ENCODE measurements around the gene DHX9. TPM values are rescaled to one million over a fixed set of nuclear protein-coding genes. Genes with fewer than 3 reads are reported as not detected.

Gene DHX9
- polyA plus RNA-seq, 1 donor (not counting 4 experiments of a cell fraction or from before 2014, with no cell fraction given) = 199 TPM

GRCh38 chr1:182889997-182890396, 50.9 kb downstream of the DHX9 start:
- no peaks in the 10 kb centered on the region for H3K4me1 ChIP-seq (ENCODE audit: control insufficient read depth, extremely low read depth, insufficient read depth, low read length)
- no peak overlapping the region for H3K27ac ChIP-seq (ENCODE audit: control insufficient read depth, insufficient read depth, low read length)
- no peak overlapping the region for H2AFZ ChIP-seq (ENCODE audit: control insufficient read depth, low read length)
- TF ChIP-seq CTCF (optimal IDR thresholded peaks at IDR 0.05 in 1 of 3, IDR thresholded peaks at IDR 0.05 in 1 of 3, conservative IDR thresholded peaks at IDR 0.05 in 1 of 3; ENCODE audit: extremely low read depth in 1 of 3, insufficient read depth in 2 of 3, low read length in 3 of 3) (no peak), EZH2 (IDR thresholded peaks at IDR 0.05; ENCODE audit: low read length) (no peak)
- no peak for DNase-seq (ENCODE audit: low read depth, low spot score)
- no peaks in the 10 kb centered on the region for H4K20me1 ChIP-seq (ENCODE audit: control insufficient read depth, extremely low read depth, insufficient read depth, low read length)
- H3K36me3 ChIP-seq (ENCODE audit: control insufficient read depth in 2 of 2, extremely low read depth in 1 of 2, insufficient read depth in 2 of 2, low read length in 2 of 2) = peaks cover 8 to 14% of the 10 kb centered on the region in 2 experiments
- no peak for FAIRE-seq
- H3K27me3 ChIP-seq (ENCODE audit: control insufficient read depth, extremely low read depth, insufficient read depth, low read length) = no peaks in the 10 kb centered on the region
- no peak overlapping the region for H3K4me3 ChIP-seq (ENCODE audit: control insufficient read depth in 2 of 3, extremely low read depth in 1 of 3, insufficient read depth in 2 of 3, low read depth in 1 of 3, low read length in 3 of 3)
- dilution Hi-C loops (cut with MboI; ENCODE audit: extremely low pct_ligation_motif_present, low sequenced_read_pairs) = no loop called here
- H3K79me2 ChIP-seq (ENCODE audit: control insufficient read depth, insufficient read depth, low read length) = no peaks in the 10 kb centered on the region
- no peaks in the 10 kb centered on the region for H3K9me3 ChIP-seq (ENCODE audit: control insufficient read depth, low read depth, low read length)
- H3K9me1 ChIP-seq (ENCODE audit: control insufficient read depth, extremely low read depth, insufficient read depth, low read length) = no peaks in the 10 kb centered on the region
- no peak overlapping the region for H3K9ac ChIP-seq (ENCODE audit: control insufficient read depth, extremely low read depth, insufficient read depth, low read length)
- no peak overlapping the region for H3K4me2 ChIP-seq (ENCODE audit: control insufficient read depth, extremely low read depth, insufficient read depth, low read depth, low read length)

- no peaks in the 10 kb centered on the region for H3K79me2 ChIP-seq (ENCODE audit: control insufficient read depth, insufficient read depth, low read length)
- peaks cover 5 to 10% of the 10 kb centered on the region in 2 experiments for H3K36me3 ChIP-seq (ENCODE audit: control insufficient read depth in 2 of 2, extremely low read depth in 1 of 2, insufficient read depth in 2 of 2, low read length in 2 of 2)
- no peak overlapping the region for H3K27ac ChIP-seq (ENCODE audit: control insufficient read depth, insufficient read depth, low read length)
- no peak overlapping the region for H2AFZ ChIP-seq (ENCODE audit: control insufficient read depth, low read length)
- DNase-seq (ENCODE audit: low read depth, low spot score) (no peak), FAIRE-seq (no peak)
- TF ChIP-seq CTCF (optimal IDR thresholded peaks at IDR 0.05 in 1 of 3, IDR thresholded peaks at IDR 0.05 in 1 of 3, conservative IDR thresholded peaks at IDR 0.05 in 1 of 3; ENCODE audit: extremely low read depth in 1 of 3, insufficient read depth in 2 of 3, low read length in 3 of 3) (no peak), EZH2 (IDR thresholded peaks at IDR 0.05; ENCODE audit: low read length) (no peak)
- H3K9me1 ChIP-seq (ENCODE audit: control insufficient read depth, extremely low read depth, insufficient read depth, low read length) = no peaks in the 10 kb centered on the region
- no peaks in the 10 kb centered on the region for H4K20me1 ChIP-seq (ENCODE audit: control insufficient read depth, extremely low read depth, insufficient read depth, low read length)
- no peak overlapping the region for H3K4me2 ChIP-seq (ENCODE audit: control insufficient read depth, extremely low read depth, insufficient read depth, low read depth, low read length)
- dilution Hi-C loops (cut with MboI; ENCODE audit: extremely low pct_ligation_motif_present, low sequenced_read_pairs) = no loop called here
- H3K27me3 ChIP-seq (ENCODE audit: control insufficient read depth, extremely low read depth, insufficient read depth, low read length) = no peaks in the 10 kb centered on the region
- H3K4me3 ChIP-seq (ENCODE audit: control insufficient read depth in 2 of 3, extremely low read depth in 1 of 3, insufficient read depth in 2 of 3, low read depth in 1 of 3, low read length in 3 of 3) = no peak overlapping the region
- H3K9me3 ChIP-seq (ENCODE audit: control insufficient read depth, low read depth, low read length) = no peaks in the 10 kb centered on the region
- no peaks in the 10 kb centered on the region for H3K4me1 ChIP-seq (ENCODE audit: control insufficient read depth, extremely low read depth, insufficient read depth, low read length)
- H3K9ac ChIP-seq (ENCODE audit: control insufficient read depth, extremely low read depth, insufficient read depth, low read length) = no peak overlapping the region
Measured at GRCh38 chr1:182890927-182891610, 51.9 kb downstream of the DHX9 start.
